H7 (cell line): ENCODE data around the gene FUT3. TPM values are rescaled to one million over a fixed set of nuclear protein-coding genes. Genes with fewer than 3 reads are reported as not detected.

Experiments used
- DNase-seq: peaks from one replicate; pipeline ENCODE4 v3.0.0; 2012
- H3K27me3 ChIP-seq: 2 replicates; pipeline ENCODE4 v1.6.0; 2011; ENCODE audit warnings: mild to moderate bottlenecking, low read length; ENCODE audit not compliant: control insufficient read depth, insufficient read depth
- H3K36me3 ChIP-seq: replicated peaks from 2 replicates; pipeline ENCODE4 v1.5.1; 2011; ENCODE audit warnings: low read length; ENCODE audit not compliant: control insufficient read depth, insufficient read depth
- H3K4me3 ChIP-seq: 2 replicates; pipeline ENCODE4 v1.5.1; 2011; ENCODE audit warnings: low read depth, mild to moderate bottlenecking, control low read depth, low read length, moderate library complexity; ENCODE audit not compliant: insufficient read depth
- total RNA-seq: library from RNA; depleted of rRNA; stranded (reverse); fragments of >200 nt; shearing (Covaris generic); gene quantifications from 2 replicates; pipeline ENCODE4 v1.2.3, GENCODE V29; 2014; rRNA removed

The FUT3 gene
- total RNA-seq, 1 experiment from 2014 or later: not detected

GRCh38 chr19:5799247-5800241, 51.7 kb downstream of the FUT3 start:
- Histone ChIP-seq H3K4me3 (no peak overlapping the region), H3K27me3 (peaks cover 11% of the 10 kb centered on the region), H3K36me3 (no peaks in the 10 kb centered on the region)
- peak; percentile 52 for DNase-seq

- no peak for DNase-seq
- no peak overlapping the region for H3K4me3 ChIP-seq
- H3K27me3 ChIP-seq: peaks cover 3% of the 10 kb centered on the region
- H3K36me3 ChIP-seq: no peaks in the 10 kb centered on the region
Observed at GRCh38 chr19:5798244-5798643, 53.0 kb downstream of the FUT3 start.

GRCh38 chr19:5795382-5795919, 55.8 kb downstream of the FUT3 start:
- no peak for DNase-seq
- Histone ChIP-seq H3K36me3 (no peaks in the 10 kb centered on the region), H3K27me3 (no peaks in the 10 kb centered on the region; the same call in 1 of the 2 replicates), H3K4me3 (no peak overlapping the region)

GRCh38 chr19:5793188-5793587, 58.1 kb downstream of the FUT3 start:
- Histone ChIP-seq H3K27me3 (no peaks in the 10 kb centered on the region; the same call in 1 of the 2 replicates), H3K36me3 (peaks cover 8% of the 10 kb centered on the region), H3K4me3 (no peak overlapping the region)
- DNase-seq: no peak

Other genes starting within 250 kb of the FUT3 start
- gene SAFB2, start 228.7 kb downstream of the FUT3 start, total RNA-seq: 26.6 and 34.3 TPM in 2 replicates
- 44.4 and 64.4 TPM in 2 replicates for gene SAFB, start 228.4 kb downstream of the FUT3 start, total RNA-seq
- gene MICOS13, start 170.9 kb downstream of the FUT3 start, total RNA-seq: 53.1 and 71.4 TPM in 2 replicates
- gene HSD11B1L, start 170.4 kb downstream of the FUT3 start, total RNA-seq: 12.0 and 16.2 TPM in 2 replicates
- gene RPL36, start 161.2 kb downstream of the FUT3 start, total RNA-seq: 1,318 and 1,675 TPM in 2 replicates
- 119 and 126 TPM in 2 replicates for gene LONP1, start 131.3 kb downstream of the FUT3 start, total RNA-seq
- gene CATSPERD, start 130.8 kb downstream of the FUT3 start, total RNA-seq: 0.03 TPM in 1 of 2 replicates, not detected in the other
- 1.5 and 2.2 TPM in 2 replicates for gene PRR22, start 66.7 kb downstream of the FUT3 start, total RNA-seq
- gene DUS3L, start 60.3 kb downstream of the FUT3 start, total RNA-seq: 50.8 and 52.4 TPM in 2 replicates
- gene NRTN, start 46.4 kb downstream of the FUT3 start, total RNA-seq: 8.5 and 8.7 TPM in 2 replicates
- gene FUT6, start 11.7 kb downstream of the FUT3 start, total RNA-seq: not detected in 2 replicates
- gene FUT5, start 19.1 kb upstream of the FUT3 start, total RNA-seq: 0.18 TPM in 1 of 2 replicates, not detected in the other
- 181 and 244 TPM in 2 replicates for gene NDUFA11, start 52.3 kb upstream of the FUT3 start, total RNA-seq
- gene VMAC, start 53.4 kb upstream of the FUT3 start, total RNA-seq: 2.1 and 3.5 TPM in 2 replicates
- 2.2 and 2.7 TPM in 2 replicates for gene CAPS, start 62.8 kb upstream of the FUT3 start, total RNA-seq
- 73.7 and 79.7 TPM in 2 replicates for gene RANBP3, start 126.7 kb upstream of the FUT3 start, total RNA-seq